Activated CD4-positive, alpha-beta T cell treated with anti-CD3 and anti-CD28 coated beads for 48 hours (primary cell): ENCODE results near the gene NEFH.

Experiments used
- DNase-seq: peaks from one replicate; pipeline ENCODE4 v3.0.0-alpha.2; 2020

The NEFH gene

GRCh38 chr22:29509298-29509697, 29.3 kb downstream of the NEFH start:
- DNase-seq: no peak

GRCh38 chr22:29509815-29510214, 29.8 kb downstream of the NEFH start:
- no peak for DNase-seq

GRCh38 chr22:29510542-29510941, 30.5 kb downstream of the NEFH start:
- no peak for DNase-seq

- DNase-seq: no peak
Measured at GRCh38 chr22:29511126-29511862, 31.3 kb downstream of the NEFH start.

GRCh38 chr22:29512031-29512430, 32.0 kb downstream of the NEFH start:
- DNase-seq: no peak

GRCh38 chr22:29517215-29517908, 37.3 kb downstream of the NEFH start:
- DNase-seq: no peak

GRCh38 chr22:29518427-29518826, 38.4 kb downstream of the NEFH start:
- DNase-seq: no peak

- no peak for DNase-seq
Measured at GRCh38 chr22:29519996-29520395, 40.0 kb downstream of the NEFH start.

- no peak for DNase-seq
Measured at GRCh38 chr22:29520851-29521250, 40.8 kb downstream of the NEFH start.

- no peak for DNase-seq
Measured at GRCh38 chr22:29521526-29521925, 41.5 kb downstream of the NEFH start.

GRCh38 chr22:29523761-29524160, 43.7 kb downstream of the NEFH start:
- DNase-seq: no peak

- peak; percentile 30 for DNase-seq
Measured at GRCh38 chr22:29524442-29525191, 44.6 kb downstream of the NEFH start.

- no peak for DNase-seq
Measured at GRCh38 chr22:29528144-29528543, 48.1 kb downstream of the NEFH start.

GRCh38 chr22:29530716-29531115, 50.7 kb downstream of the NEFH start:
- DNase-seq: no peak

- no peak for DNase-seq
Measured at GRCh38 chr22:29531419-29531818, 51.4 kb downstream of the NEFH start.

- DNase-seq: no peak
Measured at GRCh38 chr22:29536411-29536810, 56.4 kb downstream of the NEFH start.

- DNase-seq: no peak
Measured at GRCh38 chr22:29539105-29539504, 59.1 kb downstream of the NEFH start.
